Naive thymus-derived CD8-positive, alpha-beta T cell (primary cell): Measurements from ENCODE around the gene IFT57. TPM values are rescaled to one million over a fixed set of nuclear protein-coding genes. Genes with fewer than 3 reads are reported as not detected.
A peak's percentile ranks its signal among the peaks of the same experiment; 100 is the strongest.

Source experiments
- ATAC-seq, 2 donors: fragments of 150-1000 bp; cut with Tn5 transposase in 1 of 2; sonication (Bioruptor Pico), chemical (Tn5 transposase) in 1 of 2; 1 replicate in 1 of 2; 2 replicates in 1 of 2; pipeline ENCODE4 v1.10.0; 2021; ENCODE audit warnings: mild to moderate bottlenecking in 2 of 2, moderate library complexity in 2 of 2
- POLR2A ChIA-PET: fragments of 350-600 bp; sonication (Branson Sonifier 250); formaldehyde crosslinking; loops from one replicate; lab custom pipeline; 2021; ENCODE audit warnings: antibody characterized with exemption; lab: Charles Lee
- DNase-seq, 10 donors: peaks; one replicate each; pipeline versions ENCODE4 v3.0.0 to v3.0.0-alpha.2; 2020 to 2022
- H3K27ac Mint-ChIP-seq, 10 donors: one replicate each; pipeline ENCODE4 v1.8.0; 2020 to 2022; ENCODE audit warnings: mild to moderate bottlenecking in 10 of 10, mixed read lengths in 10 of 10, moderate library complexity in 4 of 10, inconsistent platforms in 1 of 10
- H3K27me3 Mint-ChIP-seq, 5 donors: one replicate each; pipeline ENCODE4 v1.8.0; 2021 to 2022; ENCODE audit warnings: mixed read lengths in 5 of 5
- H3K36me3 Mint-ChIP-seq, 3 donors: one replicate each; pipeline ENCODE4 v1.8.0; 2020 to 2022; ENCODE audit warnings: mixed read lengths in 3 of 3, mild to moderate bottlenecking in 2 of 3, inconsistent platforms in 1 of 3
- H3K4me1 Mint-ChIP-seq, 4 donors: one replicate each; pipeline ENCODE4 v1.8.0; 2021 to 2022; ENCODE audit warnings: mixed read lengths in 4 of 4
- H3K4me3 Mint-ChIP-seq, 10 donors: one replicate each; pipeline ENCODE4 v1.8.0; 2020 to 2022; ENCODE audit warnings: mild to moderate bottlenecking in 10 of 10, mixed read lengths in 10 of 10, moderate library complexity in 6 of 10, inconsistent platforms in 1 of 10
- H3K9me3 Mint-ChIP-seq, 9 donors: one replicate each; pipeline ENCODE4 v1.8.0; 2020 to 2022; ENCODE audit warnings: mixed read lengths in 9 of 9, mild to moderate bottlenecking in 3 of 9, inconsistent platforms in 1 of 9, moderate library complexity in 1 of 9
- polyA plus RNA-seq, 3 donors: library from polyadenylated mRNA; unstranded; fragments of 300-500 nt; fragmentation: Illumina TruSeq; gene quantifications; one replicate each; pipeline ENCODE4 v1.2.3, GENCODE V29; 2021
- total RNA-seq, 8 experiments: library from RNA in 2 of 8; stranded (reverse) in 2 of 8; gene quantifications; one replicate each; pipeline ENCODE4 v1.2.3 and lab custom pipeline; 2021 to 2026

IFT57 gene
- total and polyA plus RNA-seq, 5 experiments from 2014 or later: 19.0 to 35.6 (median 25.2) TPM

- Mint-ChIP-seq H3K36me3 (peaks cover 0 to 6% (median 0%) of the 10 kb centered on the region in 3 donors), H3K27me3 (no peaks in the 10 kb centered on the region), H3K9me3 (no peaks in the 10 kb centered on the region), H3K4me1 (peaks cover 0 to 4% (median 0%) of the 10 kb centered on the region in 4 donors), H3K27ac (no peak overlapping the region), H3K4me3 (no peak overlapping the region)
- ATAC-seq: no peak
- no peak for DNase-seq
- POLR2A ChIA-PET: no interaction called here
Measured at GRCh38 chr3:108239082-108239481, 16.9 kb upstream of the IFT57 start.

GRCh38 chr3:108235290-108235689, 13.1 kb upstream of the IFT57 start:
- no peak for ATAC-seq
- H3K36me3 Mint-ChIP-seq: peaks cover 0 to 9% (median 0%) of the 10 kb centered on the region in 3 donors
- H3K4me1 Mint-ChIP-seq: peaks cover 0 to 4% (median 0%) of the 10 kb centered on the region in 4 donors
- H3K27ac Mint-ChIP-seq: no peak overlapping the region
- H3K9me3 Mint-ChIP-seq: no peaks in the 10 kb centered on the region
- no peak for DNase-seq
- H3K4me3 Mint-ChIP-seq: no peak overlapping the region
- H3K27me3 Mint-ChIP-seq: no peaks in the 10 kb centered on the region
- POLR2A ChIA-PET: no interaction called here

GRCh38 chr3:108234387-108234957, 12.2 kb upstream of the IFT57 start:
- POLR2A ChIA-PET: no interaction called here
- no peak for DNase-seq
- Mint-ChIP-seq H3K4me1 (no peaks in the 10 kb centered on the region), H3K27me3 (no peaks in the 10 kb centered on the region), H3K9me3 (no peaks in the 10 kb centered on the region), H3K4me3 (no peak overlapping the region), H3K27ac (no peak overlapping the region), H3K36me3 (peaks cover 0 to 14% (median 0%) of the 10 kb centered on the region in 3 donors)
- no peak for ATAC-seq

GRCh38 chr3:108228286-108228685, 6.1 kb upstream of the IFT57 start:
- ATAC-seq (no peak), DNase-seq (no peak)
- POLR2A ChIA-PET: no interaction called here
- Mint-ChIP-seq H3K9me3 (no peaks in the 10 kb centered on the region), H3K4me3 (no peak overlapping the region), H3K27ac (no peak overlapping the region), H3K36me3 (peaks cover 0 to 8% (median 0%) of the 10 kb centered on the region in 3 donors), H3K27me3 (no peaks in the 10 kb centered on the region), H3K4me1 (peaks cover 11 to 22% (median 15%) of the 10 kb centered on the region in 4 donors)

- Mint-ChIP-seq H3K27me3 (no peaks in the 10 kb centered on the region), H3K27ac (no peak overlapping the region), H3K9me3 (no peaks in the 10 kb centered on the region), H3K36me3 (peaks cover 0 to 8% (median 0%) of the 10 kb centered on the region in 3 donors), H3K4me1 (peaks cover 14 to 34% (median 23%) of the 10 kb centered on the region in 4 donors), H3K4me3 (no peak overlapping the region)
- ATAC-seq (no peak), DNase-seq (no peak)
- POLR2A ChIA-PET: no interaction called here
Measured at GRCh38 chr3:108227131-108227530, 4.9 kb upstream of the IFT57 start.

GRCh38 chr3:108225221-108225620, 3.0 kb upstream of the IFT57 start:
- ATAC-seq: no peak

GRCh38 chr3:108223928-108224327, 1.7 kb upstream of the IFT57 start:
- Mint-ChIP-seq H3K27ac (peak overlapping the region; percentile 99 to 100 (median 100)), H3K36me3 (no peaks in the 10 kb centered on the region), H3K4me3 (peak overlapping the region; percentile 95 to 100 (median 99)), H3K4me1 (peaks cover 24 to 66% (median 53%) of the 10 kb centered on the region in 4 donors), H3K27me3 (no peaks in the 10 kb centered on the region), H3K9me3 (no peaks in the 10 kb centered on the region)
- ATAC-seq: no peak
- POLR2A ChIA-PET: interaction anchor here (0.6 to 4.9 kb wide), 6 partner anchors 69 to 700 kb away, joined by 3 to 62 read pairs (median 5); partner anchors contain the start of gene CD47
- peak in 3 of 10 donors; percentile 28 to 41 (median 31) for DNase-seq

More at GRCh38 chr3:108225221-108225620, 3.0 kb upstream of the IFT57 start:
- Mint-ChIP-seq H3K36me3 (peaks cover 0 to 4% (median 0%) of the 10 kb centered on the region in 3 donors), H3K4me1 (peaks cover 20 to 53% (median 42%) of the 10 kb centered on the region in 4 donors), H3K27me3 (no peaks in the 10 kb centered on the region), H3K4me3 (peak overlapping the region in 2 of 10 donors; percentile 99 to 100), H3K27ac (peak overlapping the region in 9 of 10 donors; percentile 65 to 100 (median 99)), H3K9me3 (no peaks in the 10 kb centered on the region)
- POLR2A ChIA-PET: interaction anchor here (0.6 to 4.9 kb wide), 4 partner anchors 98 to 701 kb away, joined by 3 to 62 read pairs (median 20); partner anchors contain the start of gene CD47
- DNase-seq: no peak

GRCh38 chr3:108222853-108223565, 785 bp upstream of the IFT57 start:
- no peaks in the 10 kb centered on the region for H3K27me3 Mint-ChIP-seq
- POLR2A ChIA-PET: interaction anchor here (0.6 to 4.9 kb wide), 9 partner anchors 70 to 366 kb away, joined by 3 to 62 read pairs (median 3); partner anchors contain the start of genes CD47, CIP2A and DZIP3
- peaks cover 22 to 72% (median 54%) of the 10 kb centered on the region in 4 donors for H3K4me1 Mint-ChIP-seq
- H3K36me3 Mint-ChIP-seq: peaks cover 0 to 3% (median 0%) of the 10 kb centered on the region in 3 donors
- H3K27ac Mint-ChIP-seq: peak overlapping the region; percentile 99 to 100 (median 100)
- peak in 1 of 2 donors; percentile 26 for ATAC-seq
- no peaks in the 10 kb centered on the region for H3K9me3 Mint-ChIP-seq
- peak overlapping the region; percentile 95 to 100 (median 99) for H3K4me3 Mint-ChIP-seq
- no peak for DNase-seq

GRCh38 chr3:108221393-108221792, 831 bp downstream of the IFT57 start:
- ATAC-seq (no peak), DNase-seq (peak in 1 of 10 donors; percentile 28)
- peaks cover 0 to 8% (median 6%) of the 10 kb centered on the region in 3 donors for H3K36me3 Mint-ChIP-seq
- H3K4me3 Mint-ChIP-seq: peak overlapping the region; percentile 95 to 100 (median 99)
- POLR2A ChIA-PET: interaction anchor here (0.7 to 4.9 kb wide), 5 partner anchors 15 to 130 kb away, joined by 3 to 62 read pairs (median 3); partner anchors contain the start of gene CD47
- no peaks in the 10 kb centered on the region for H3K27me3 Mint-ChIP-seq
- peak overlapping the region; percentile 99 to 100 (median 100) for H3K27ac Mint-ChIP-seq
- H3K9me3 Mint-ChIP-seq: no peaks in the 10 kb centered on the region
- H3K4me1 Mint-ChIP-seq: peaks cover 25 to 79% (median 59%) of the 10 kb centered on the region in 4 donors

GRCh38 chr3:108219336-108219735, 2.9 kb downstream of the IFT57 start:
- peaks cover 26 to 75% (median 64%) of the 10 kb centered on the region in 4 donors for H3K4me1 Mint-ChIP-seq
- POLR2A ChIA-PET: no interaction called here
- H3K27me3 Mint-ChIP-seq: no peaks in the 10 kb centered on the region
- no peak for DNase-seq
- ATAC-seq: no peak
- peak overlapping the region in 5 of 10 donors; percentile 8 to 99 (median 70) for H3K27ac Mint-ChIP-seq
- peaks cover 0 to 10% (median 9%) of the 10 kb centered on the region in 3 donors for H3K36me3 Mint-ChIP-seq
- peaks cover 0 to 4% (median 0%) of the 10 kb centered on the region in 9 donors for H3K9me3 Mint-ChIP-seq
- H3K4me3 Mint-ChIP-seq: peak overlapping the region in 2 of 10 donors; percentile 58 to 99

GRCh38 chr3:108218811-108219210, 3.4 kb downstream of the IFT57 start:
- H3K9me3 Mint-ChIP-seq: peaks cover 0 to 4% (median 0%) of the 10 kb centered on the region in 9 donors
- H3K4me1 Mint-ChIP-seq: peaks cover 23 to 70% (median 58%) of the 10 kb centered on the region in 4 donors
- H3K36me3 Mint-ChIP-seq: peaks cover 0 to 12% (median 12%) of the 10 kb centered on the region in 3 donors
- H3K27ac Mint-ChIP-seq: peak overlapping the region in 1 of 10 donors; percentile 40
- POLR2A ChIA-PET: no interaction called here
- H3K27me3 Mint-ChIP-seq: no peaks in the 10 kb centered on the region
- H3K4me3 Mint-ChIP-seq: no peak overlapping the region
- ATAC-seq (no peak), DNase-seq (no peak)

- H3K9me3 Mint-ChIP-seq: peaks cover 0 to 4% (median 0%) of the 10 kb centered on the region in 9 donors
- H3K4me1 Mint-ChIP-seq: peaks cover 11 to 40% (median 33%) of the 10 kb centered on the region in 4 donors
- ATAC-seq: no peak
- POLR2A ChIA-PET: no interaction called here
- H3K36me3 Mint-ChIP-seq: peaks cover 9 to 31% (median 30%) of the 10 kb centered on the region in 3 donors
- no peak for DNase-seq
- H3K4me3 Mint-ChIP-seq: peak overlapping the region in 5 of 10 donors; percentile 23 to 69 (median 57)
- no peaks in the 10 kb centered on the region for H3K27me3 Mint-ChIP-seq
- peak overlapping the region in 3 of 10 donors; percentile 10 to 33 (median 13) for H3K27ac Mint-ChIP-seq
Measured at GRCh38 chr3:108215871-108216270, 6.4 kb downstream of the IFT57 start.
